Hepatocyte (in vitro differentiated cells): Measurements from ENCODE around the gene RERG.

Source experiments
- EZH2 ChIP-seq: fragments of 200-600 bp; sonication (generic); IDR thresholded peaks from 2 replicates; pipeline ENCODE4 v1.6.1; 2016; ENCODE audit warnings: antibody characterized with exemption, mild to moderate bottlenecking, borderline replicate concordance
- EZH2phosphoT487 ChIP-seq: fragments of 200-600 bp; sonication (generic); IDR thresholded peaks from one replicate; pipeline ENCODE4 v1.6.1; 2018; ENCODE audit warnings: antibody characterized with exemption, mild to moderate bottlenecking, low read depth, moderate library complexity; ENCODE audit not compliant: unreplicated experiment, severe bottlenecking
- TF ChIP-seq, protein P1 (sequence below): fragments of 200-600 bp; sonication (generic); IDR thresholded peaks from 2 replicates; pipeline ENCODE4 v1.5.1; 2016; ENCODE audit warnings: antibody characterized with exemption, mild to moderate bottlenecking; ENCODE audit not compliant: poor library complexity

DNA sequence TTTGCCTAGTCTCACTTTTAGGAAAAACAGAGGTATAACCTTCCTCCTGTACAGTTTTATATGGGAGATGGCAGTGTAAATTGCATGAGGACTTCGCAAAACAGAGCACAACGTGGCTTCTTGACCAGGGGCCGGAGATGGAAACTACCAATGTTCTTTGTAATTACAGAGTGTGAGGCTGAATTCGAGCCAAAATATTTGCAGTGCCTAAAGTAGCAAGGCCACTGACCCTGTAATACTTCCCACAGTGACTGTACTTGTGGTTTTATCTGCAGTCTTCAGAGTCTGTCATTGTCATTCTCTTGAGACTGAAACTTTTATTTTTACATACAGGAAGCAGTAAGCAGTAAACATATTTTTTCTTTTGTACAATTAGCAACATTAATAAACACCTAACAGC is 98.9 kb downstream of the RERG start:
- TF ChIP-seq, protein P1, sequence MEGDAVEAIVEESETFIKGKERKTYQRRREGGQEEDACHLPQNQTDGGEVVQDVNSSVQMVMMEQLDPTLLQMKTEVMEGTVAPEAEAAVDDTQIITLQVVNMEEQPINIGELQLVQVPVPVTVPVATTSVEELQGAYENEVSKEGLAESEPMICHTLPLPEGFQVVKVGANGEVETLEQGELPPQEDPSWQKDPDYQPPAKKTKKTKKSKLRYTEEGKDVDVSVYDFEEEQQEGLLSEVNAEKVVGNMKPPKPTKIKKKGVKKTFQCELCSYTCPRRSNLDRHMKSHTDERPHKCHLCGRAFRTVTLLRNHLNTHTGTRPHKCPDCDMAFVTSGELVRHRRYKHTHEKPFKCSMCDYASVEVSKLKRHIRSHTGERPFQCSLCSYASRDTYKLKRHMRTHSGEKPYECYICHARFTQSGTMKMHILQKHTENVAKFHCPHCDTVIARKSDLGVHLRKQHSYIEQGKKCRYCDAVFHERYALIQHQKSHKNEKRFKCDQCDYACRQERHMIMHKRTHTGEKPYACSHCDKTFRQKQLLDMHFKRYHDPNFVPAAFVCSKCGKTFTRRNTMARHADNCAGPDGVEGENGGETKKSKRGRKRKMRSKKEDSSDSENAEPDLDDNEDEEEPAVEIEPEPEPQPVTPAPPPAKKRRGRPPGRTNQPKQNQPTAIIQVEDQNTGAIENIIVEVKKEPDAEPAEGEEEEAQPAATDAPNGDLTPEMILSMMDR, result no peak
- no peak for TF ChIP-seq EZH2
- no peak for TF ChIP-seq EZH2phosphoT487
